ENCODE results near the gene DNAAF5.
A peak's percentile ranks its signal among the peaks of the same experiment; 100 is the strongest.
"Not testable (repeated sequence)": the region's sequence is repeated elsewhere in the genome, so short reads cannot be mapped to it uniquely, and the experiment has no call there.

DNAAF5 gene

DNA sequence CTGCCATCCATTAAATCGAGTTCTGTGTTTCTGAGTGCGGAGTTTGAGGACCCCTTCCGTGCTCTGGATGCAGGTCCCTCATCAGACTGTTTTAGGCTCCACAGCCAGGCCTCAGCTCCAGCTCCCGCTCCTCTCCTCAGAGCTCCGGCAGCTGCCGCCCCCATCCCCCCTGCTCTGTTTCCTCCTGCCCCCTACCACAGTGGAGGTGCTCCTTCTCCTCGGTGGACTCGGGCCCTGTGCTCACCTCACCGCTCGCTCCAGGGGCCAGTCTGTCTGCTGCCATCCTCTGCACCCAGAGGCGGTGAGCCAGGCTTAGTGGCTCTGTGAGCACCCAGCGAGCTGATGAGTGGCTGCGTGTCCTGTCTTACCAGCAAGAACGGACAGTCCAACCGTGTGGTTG, 21.9 kb downstream of the DNAAF5 start:
- DNase-seq, result no peak

GRCh38 chr7:749140-749551, 22.6 kb downstream of the DNAAF5 start:
- DNase-seq, result no peak

DNA sequence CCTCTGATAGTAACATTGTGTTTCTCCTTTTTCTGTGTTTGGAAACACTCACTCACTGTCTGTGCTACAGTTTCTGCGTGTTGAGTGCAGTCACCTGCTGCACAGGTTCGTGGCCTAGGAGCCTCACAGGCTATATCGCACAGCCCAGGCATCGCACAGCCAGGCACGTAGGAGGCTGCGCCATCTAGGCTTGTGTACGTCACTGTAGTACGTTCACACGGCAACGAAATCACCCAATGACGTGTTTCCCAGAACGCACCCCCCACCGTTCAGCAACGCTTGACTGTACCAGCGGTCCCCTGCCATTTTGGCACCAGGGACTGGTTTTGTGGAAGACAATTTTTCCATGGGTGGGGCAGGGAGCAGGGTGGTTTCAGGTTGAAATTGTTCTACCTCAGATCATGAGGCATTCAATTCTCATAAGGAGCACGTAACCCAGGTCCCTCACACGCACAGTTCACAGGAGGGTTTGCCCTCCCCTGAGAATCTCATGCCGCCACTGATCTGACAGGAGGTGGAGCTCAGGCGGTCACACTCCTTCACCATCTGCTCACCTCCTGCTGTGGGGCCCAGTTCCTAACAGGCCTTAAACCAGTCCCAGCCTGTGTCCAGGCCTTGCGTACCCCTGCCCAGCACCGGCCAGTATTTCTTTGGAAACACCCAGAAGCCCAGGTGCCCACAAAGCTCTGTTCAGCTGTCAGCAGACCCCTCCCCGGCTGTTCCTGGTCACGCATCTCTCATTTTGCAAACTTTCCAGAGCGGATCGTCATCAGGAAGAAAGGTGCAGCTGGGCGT, 23.8 kb downstream of the DNAAF5 start:
- no peak for DNase-seq

GRCh38 chr7:751826-752225, 25.3 kb downstream of the DNAAF5 start:
- DNase-seq, result no peak

- not testable (repeated sequence) for DNase-seq
Measured at GRCh38 chr7:752256-752655, 25.8 kb downstream of the DNAAF5 start.

DNA sequence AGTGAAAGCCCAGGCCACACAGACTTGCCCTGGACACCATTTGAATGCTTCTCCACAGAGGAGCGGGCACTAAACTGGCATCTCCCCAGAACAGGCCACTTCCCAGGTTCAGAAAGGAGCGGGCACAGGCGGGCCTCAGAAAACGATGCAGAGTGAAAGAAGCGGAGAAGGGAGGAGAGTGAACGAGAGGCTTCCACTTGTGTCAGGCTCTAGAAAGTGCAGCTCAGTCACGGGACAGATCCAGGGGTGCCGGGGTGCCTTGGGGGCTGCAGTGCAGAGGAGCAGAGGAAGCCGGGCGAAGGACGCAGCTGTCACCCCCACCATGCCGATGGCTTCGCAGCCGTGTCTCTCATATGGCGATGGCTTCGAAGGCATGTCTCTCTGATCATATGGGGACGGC, 26.7 kb downstream of the DNAAF5 start:
- no peak for DNase-seq

GRCh38 chr7:754531-755412, 28.3 kb downstream of the DNAAF5 start:
- DNase-seq, result no peak

- no peak for DNase-seq
Measured at GRCh38 chr7:755413-755805, 28.9 kb downstream of the DNAAF5 start.

- DNase-seq, result no peak
Measured at GRCh38 chr7:756231-756927, 29.9 kb downstream of the DNAAF5 start.

DNA sequence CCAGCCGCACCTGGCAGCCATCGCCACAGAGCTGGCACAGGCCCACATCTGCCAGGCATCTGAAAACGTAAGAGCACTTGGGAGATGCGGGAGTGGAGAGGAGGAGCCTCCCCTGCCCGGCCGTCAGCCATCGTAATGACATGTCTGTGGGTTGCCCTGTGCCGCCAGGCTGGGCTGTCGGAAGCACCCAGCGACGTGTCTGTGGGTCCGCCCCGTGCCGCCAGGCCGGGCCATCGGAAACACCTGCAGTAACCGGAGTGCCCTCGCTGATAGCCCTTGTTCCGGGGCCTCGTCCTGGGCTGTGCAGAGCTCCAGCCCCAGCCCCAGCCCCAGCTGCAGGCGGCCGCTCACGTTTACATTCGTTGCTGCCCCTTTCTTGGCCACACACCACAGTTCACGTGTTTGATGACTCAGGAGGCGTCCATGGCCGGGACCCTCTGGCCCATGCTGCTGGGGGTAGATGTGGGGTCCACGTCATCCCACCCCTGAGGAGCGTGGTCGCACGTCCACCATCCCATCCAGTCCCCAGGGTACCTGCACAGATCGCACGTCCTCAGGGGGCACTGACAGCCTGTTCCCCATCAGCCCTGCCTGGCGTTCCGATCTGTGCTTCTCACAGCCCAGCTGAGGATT, 30.5 kb downstream of the DNAAF5 start:
- DNase-seq, result no peak

GRCh38 chr7:757741-758163, 31.3 kb downstream of the DNAAF5 start:
- DNase-seq, result no peak

- no peak for DNase-seq
Measured at GRCh38 chr7:759569-759968, 33.1 kb downstream of the DNAAF5 start.

- DNase-seq, result no peak
Measured at GRCh38 chr7:760006-760405, 33.5 kb downstream of the DNAAF5 start.

DNA sequence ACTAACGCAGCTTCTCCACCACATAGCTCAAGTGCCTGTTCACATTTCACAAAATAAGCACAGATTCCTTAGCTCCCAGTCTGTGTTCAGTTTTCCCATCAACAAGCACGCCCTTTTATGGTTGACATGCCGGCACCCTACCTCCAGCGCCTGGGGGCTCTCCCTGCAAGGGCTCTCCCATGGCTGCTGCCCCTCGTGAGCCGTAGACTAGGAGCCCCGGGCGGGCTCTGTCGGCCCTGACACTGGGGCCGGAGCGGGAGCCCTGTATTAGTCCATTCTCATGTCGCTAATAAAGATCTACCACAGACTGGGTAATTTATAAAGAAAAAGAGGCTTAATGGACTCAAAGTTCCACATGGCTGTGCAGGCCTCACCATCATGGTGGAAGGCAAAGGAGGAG, 34.6 kb downstream of the DNAAF5 start:
- DNase-seq, result no peak

DNA sequence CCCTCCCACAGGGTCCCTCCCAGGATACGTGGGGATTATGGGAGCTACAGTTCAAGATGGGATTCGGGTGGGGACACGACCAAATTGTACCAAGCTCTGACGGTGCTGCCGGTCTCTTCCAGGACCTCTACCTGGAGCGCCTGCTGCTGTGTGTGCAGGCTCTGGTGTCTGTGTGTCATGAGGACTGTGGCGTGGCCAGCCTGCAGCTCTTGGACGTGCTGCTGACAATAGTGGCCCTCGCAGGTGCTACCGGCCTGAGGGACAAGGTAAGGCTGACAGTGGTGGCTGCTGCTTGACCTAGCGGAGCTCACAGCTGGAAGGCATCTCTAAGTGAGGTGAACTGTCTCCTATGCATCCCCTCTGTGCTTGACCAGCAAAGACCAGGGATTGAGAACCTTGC, 35.1 kb downstream of the DNAAF5 start:
- DNase-seq, result no peak

DNA sequence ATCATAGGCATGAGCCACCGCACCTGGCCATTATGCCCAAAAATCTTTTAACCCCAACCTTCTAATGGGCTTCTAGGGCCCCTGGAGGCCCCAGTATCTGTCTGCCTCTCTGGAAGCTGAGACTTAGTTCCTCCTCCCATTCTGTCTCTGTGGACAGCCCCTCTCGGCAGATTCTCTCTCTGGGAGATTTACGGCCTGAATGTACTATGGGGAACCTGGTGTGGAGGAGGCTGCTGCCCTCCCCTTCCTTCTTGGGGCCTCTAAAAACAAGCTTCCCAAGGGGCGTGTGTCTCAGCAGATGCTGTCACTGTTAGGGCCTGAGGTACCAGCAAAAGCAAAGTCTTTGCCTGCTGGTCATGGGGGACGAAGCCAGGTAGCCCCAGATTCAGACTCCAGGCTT, 36.4 kb downstream of the DNAAF5 start:
- no peak for DNase-seq

DNA sequence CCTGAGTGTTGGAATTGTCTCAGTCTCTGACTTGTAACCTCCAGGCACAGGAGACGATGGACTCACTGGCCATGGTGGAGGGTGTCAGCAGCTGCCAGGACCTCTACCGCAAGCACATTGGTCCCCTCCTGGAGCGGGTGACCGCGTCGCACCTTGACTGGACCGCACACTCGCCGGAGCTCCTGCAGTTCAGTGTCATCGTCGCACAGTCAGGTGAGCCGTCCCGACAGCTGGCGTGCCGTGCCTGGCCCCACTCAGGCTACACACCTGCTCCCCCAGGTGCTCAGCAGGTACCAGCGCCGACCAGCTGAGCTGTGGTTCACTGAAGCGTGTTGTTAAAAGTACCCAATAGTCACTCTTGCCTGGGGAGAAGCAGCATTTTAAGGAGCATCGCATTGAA, 37.3 kb downstream of the DNAAF5 start:
- peak; percentile 34 for DNase-seq

- DNase-seq, result no peak
Measured at GRCh38 chr7:765383-765782, 38.9 kb downstream of the DNAAF5 start.

DNA sequence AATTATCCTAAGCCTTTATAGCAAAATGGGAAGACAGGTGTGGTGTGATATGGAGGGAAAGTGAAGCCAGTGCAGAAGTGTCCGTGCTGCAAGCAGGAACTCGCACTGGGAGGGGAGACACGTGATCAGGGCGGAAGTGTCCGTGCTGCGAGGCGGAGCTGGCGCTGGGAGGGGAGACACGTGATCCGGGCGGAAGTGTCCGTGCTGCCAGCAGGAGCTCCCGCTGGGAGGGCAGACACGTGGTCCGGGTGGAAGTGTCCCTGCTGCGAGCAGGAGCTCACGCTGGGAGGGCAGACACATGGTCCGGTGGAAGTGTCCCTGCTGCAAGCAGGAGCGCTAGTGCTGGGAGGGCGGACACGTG, 41.1 kb downstream of the DNAAF5 start:
- DNase-seq, result no peak

- no peak for DNase-seq
Measured at GRCh38 chr7:767941-768731, 41.6 kb downstream of the DNAAF5 start.

GRCh38 chr7:768881-769504, 42.5 kb downstream of the DNAAF5 start:
- DNase-seq, result no peak

DNA sequence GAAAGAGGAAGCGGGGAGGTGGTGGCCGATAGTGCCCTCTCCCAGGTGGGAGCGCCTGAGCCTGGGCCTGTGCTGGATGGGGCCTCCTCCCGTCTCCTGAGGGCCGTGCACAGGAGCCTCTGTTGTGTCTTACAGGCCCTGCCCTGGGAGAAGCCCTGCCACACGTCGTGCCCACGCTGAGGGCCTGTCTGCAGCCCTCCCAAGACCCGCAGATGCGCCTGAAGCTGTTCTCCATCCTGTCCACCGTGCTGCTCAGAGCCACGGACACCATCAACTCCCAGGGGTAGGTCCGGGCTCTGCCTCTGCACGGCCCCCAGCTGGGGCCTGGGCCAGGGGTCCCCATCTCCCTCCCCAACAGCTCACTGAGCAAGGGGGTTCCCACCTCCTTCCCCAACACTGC, 43.8 kb downstream of the DNAAF5 start:
- no peak for DNase-seq
